Large intestine (tissue), 3 donors: ENCODE results near the gene SORCS2. TPM values are rescaled to one million over a fixed set of nuclear protein-coding genes. Genes with fewer than 3 reads are reported as not detected.

Experiments used
- DNase-seq, 2 donors: peaks; one replicate each; pipeline versions ENCODE4 v3.0.0 to v3.0.0-alpha.2; 2013
- H3K27ac ChIP-seq: one replicate; pipeline ENCODE4 v1.5.1; 2013; ENCODE audit warnings: low read length
- H3K27me3 ChIP-seq: 2 replicates; pipeline ENCODE4 v1.6.1; 2013; ENCODE audit warnings: low read length; ENCODE audit not compliant: control insufficient read depth, insufficient read depth
- H3K36me3 ChIP-seq: 2 replicates; pipeline ENCODE4 v1.6.1; 2013; ENCODE audit warnings: low read length; ENCODE audit not compliant: control insufficient read depth, insufficient read depth
- H3K4me1 ChIP-seq: one replicate; pipeline ENCODE4 v1.6.1; 2013; ENCODE audit warnings: low read length; ENCODE audit not compliant: control insufficient read depth, insufficient read depth
- H3K4me3 ChIP-seq: one replicate; pipeline ENCODE4 v1.5.1; 2013; ENCODE audit warnings: low read length
- H3K9me3 ChIP-seq: one replicate; pipeline ENCODE4 v1.6.1; 2013; ENCODE audit warnings: mild to moderate bottlenecking, low read depth, low read length, moderate library complexity; ENCODE audit not compliant: control insufficient read depth
- WGBS: methylation state at CpG from one replicate; pipeline ENCODE4 v1.1.5; 2013; ENCODE audit warnings: low lambda C conversion rate; ENCODE audit not compliant: insufficient coverage; 5-methylcytosine and 5-hydroxymethylcytosine counted together
- polyA plus RNA-seq: library from polyadenylated mRNA; unstranded; fragments of 120-200 nt; gene quantifications from one replicate; pipeline ENCODE4 v1.2.1, GENCODE V29; 2013

Gene SORCS2
- polyA plus RNA-seq, 1 donor: 3.6 TPM

DNA sequence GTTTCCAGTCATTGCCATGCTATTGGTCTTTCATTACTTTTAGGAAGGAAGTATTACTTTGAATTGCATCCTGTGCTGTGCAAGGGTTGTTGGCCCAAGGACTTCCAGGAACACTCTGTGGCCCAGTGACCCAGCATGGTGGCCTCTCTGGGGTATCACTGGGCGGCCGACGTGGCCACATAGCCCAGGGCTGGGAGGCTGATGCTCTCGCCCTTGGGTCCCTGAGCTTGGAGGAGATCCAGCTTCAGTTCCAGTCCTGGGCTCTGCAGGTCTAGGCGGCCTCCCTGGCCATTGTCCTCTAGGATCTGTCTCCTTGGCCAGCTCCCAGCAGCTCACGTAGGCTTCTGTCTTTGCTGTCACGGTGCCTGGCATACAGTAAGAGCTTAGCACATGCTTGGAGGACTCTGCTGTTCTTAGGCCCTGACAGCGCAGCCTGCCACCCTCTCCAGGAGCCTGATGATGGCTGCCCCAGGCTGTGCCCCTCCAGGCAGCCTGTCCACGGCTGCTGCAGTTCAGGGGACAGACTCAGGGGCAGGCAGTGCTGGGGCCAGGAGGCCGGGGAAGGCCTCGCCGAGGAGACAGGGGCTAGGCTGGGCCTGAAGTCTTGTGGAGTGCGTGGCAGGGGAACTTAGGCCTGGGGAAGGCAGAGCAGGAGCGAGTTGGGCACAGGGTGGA, 42.2 kb downstream of the SORCS2 start:
- H3K4me1 ChIP-seq: no peaks in the 10 kb centered on the region
- no peaks in the 10 kb centered on the region for H3K36me3 ChIP-seq
- H3K27ac ChIP-seq: no peak overlapping the region
- no peak for DNase-seq
- H3K9me3 ChIP-seq: peaks cover 7% of the 10 kb centered on the region
- H3K4me3 ChIP-seq: no peak overlapping the region
- no CpG with 5 or more reads among the region's 14 CpGs for WGBS
- no peaks in the 10 kb centered on the region for H3K27me3 ChIP-seq

GRCh38 chr4:7235030-7235380, 42.7 kb downstream of the SORCS2 start:
- no peak overlapping the region for H3K27ac ChIP-seq
- no CpG with 5 or more reads among the region's 14 CpGs for WGBS
- peaks cover 7% of the 10 kb centered on the region for H3K9me3 ChIP-seq
- no peak overlapping the region for H3K4me3 ChIP-seq
- H3K36me3 ChIP-seq: no peaks in the 10 kb centered on the region
- no peaks in the 10 kb centered on the region for H3K27me3 ChIP-seq
- DNase-seq: no peak
- no peaks in the 10 kb centered on the region for H3K4me1 ChIP-seq

DNA sequence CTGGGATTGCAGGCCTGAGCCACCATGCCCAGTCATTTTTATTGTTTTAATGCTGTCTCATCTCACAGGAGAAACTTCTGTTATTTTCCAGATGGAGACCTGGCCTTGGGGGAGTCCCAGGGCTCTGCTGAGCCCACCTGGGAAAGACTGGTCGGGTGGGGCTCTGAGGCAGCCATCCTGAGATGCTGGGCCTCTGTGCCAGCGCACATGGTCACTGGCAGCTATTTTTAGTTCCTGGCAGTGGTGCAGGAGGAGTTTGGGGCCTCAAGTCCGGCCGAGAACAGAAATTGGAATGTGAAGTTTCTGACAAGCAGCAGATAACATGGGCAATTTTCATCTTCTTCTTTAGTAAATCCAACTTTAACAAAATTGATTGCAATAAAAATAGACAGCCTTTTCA, 44.5 kb downstream of the SORCS2 start:
- Histone ChIP-seq H3K27ac (no peak overlapping the region), H3K36me3 (no peaks in the 10 kb centered on the region), H3K4me1 (no peaks in the 10 kb centered on the region), H3K4me3 (no peak overlapping the region), H3K9me3 (peaks cover 7% of the 10 kb centered on the region), H3K27me3 (no peaks in the 10 kb centered on the region)
- no CpG with 5 or more reads among the region's 4 CpGs for WGBS
- no peak for DNase-seq

DNA sequence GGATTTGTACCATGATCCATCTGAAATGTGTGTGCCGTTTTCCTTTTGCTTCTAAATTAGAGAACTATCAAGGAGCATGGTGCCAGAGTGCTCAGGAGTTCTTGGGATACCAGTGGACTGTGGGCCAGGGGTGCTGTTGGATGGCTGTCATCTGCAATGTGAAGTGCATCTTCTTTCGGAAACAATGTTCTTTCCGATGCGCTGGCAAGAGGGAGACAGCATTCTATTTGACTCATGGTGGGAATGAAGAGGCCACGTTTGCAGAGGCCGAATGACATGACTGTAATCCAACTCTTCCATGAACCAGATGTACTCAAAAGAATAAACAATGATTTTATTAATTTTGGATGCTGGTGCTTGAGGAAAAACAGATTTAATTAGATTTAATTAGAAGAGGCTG, 45.5 kb downstream of the SORCS2 start:
- WGBS: 100% methylated on average over 1 of the region's 6 CpGs
- Histone ChIP-seq H3K27me3 (no peaks in the 10 kb centered on the region), H3K27ac (peak overlapping the region; percentile 17), H3K36me3 (no peaks in the 10 kb centered on the region), H3K4me3 (no peak overlapping the region), H3K9me3 (peaks cover 7% of the 10 kb centered on the region), H3K4me1 (no peaks in the 10 kb centered on the region)
- no peak for DNase-seq

DNA sequence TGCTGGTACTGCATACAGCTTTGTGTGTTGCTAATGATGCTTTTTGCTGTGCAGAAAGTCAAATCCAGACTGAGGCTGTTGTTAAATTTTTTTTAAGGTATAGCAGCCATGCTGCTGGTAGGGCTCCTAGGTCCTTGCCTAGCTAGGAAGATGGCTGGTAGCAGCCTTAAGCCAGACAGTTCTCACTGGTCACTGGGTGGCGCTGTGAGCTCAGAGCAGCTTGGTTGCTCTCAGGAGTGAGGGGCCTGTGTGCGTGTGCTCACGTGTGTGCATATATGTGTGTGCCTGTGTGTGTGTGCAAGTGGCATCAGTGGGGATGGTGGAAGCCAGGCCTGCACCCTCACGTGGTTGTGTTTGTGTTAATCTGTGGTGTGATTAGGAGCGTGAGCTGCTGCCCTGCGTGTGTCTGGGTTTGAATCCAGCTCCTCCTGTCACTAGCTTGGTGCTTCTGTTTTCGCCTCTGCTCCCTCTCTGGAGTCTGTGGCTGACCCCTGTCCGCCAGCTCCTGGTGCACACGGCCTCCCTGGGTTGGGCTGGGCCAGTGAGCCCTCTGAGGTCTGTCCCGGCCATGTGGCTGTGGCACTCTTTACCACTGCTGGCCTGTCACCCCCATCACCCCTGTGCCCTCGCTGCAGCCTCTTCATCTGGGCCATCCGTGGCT, 46.1 kb downstream of the SORCS2 start:
- no peak overlapping the region for H3K4me3 ChIP-seq
- no peaks in the 10 kb centered on the region for H3K4me1 ChIP-seq
- H3K27ac ChIP-seq: peak overlapping the region; percentile 6
- H3K36me3 ChIP-seq: no peaks in the 10 kb centered on the region
- H3K27me3 ChIP-seq: no peaks in the 10 kb centered on the region
- H3K9me3 ChIP-seq: peaks cover 7% of the 10 kb centered on the region
- WGBS: no CpG with 5 or more reads among the region's 12 CpGs
- DNase-seq: no peak

DNA sequence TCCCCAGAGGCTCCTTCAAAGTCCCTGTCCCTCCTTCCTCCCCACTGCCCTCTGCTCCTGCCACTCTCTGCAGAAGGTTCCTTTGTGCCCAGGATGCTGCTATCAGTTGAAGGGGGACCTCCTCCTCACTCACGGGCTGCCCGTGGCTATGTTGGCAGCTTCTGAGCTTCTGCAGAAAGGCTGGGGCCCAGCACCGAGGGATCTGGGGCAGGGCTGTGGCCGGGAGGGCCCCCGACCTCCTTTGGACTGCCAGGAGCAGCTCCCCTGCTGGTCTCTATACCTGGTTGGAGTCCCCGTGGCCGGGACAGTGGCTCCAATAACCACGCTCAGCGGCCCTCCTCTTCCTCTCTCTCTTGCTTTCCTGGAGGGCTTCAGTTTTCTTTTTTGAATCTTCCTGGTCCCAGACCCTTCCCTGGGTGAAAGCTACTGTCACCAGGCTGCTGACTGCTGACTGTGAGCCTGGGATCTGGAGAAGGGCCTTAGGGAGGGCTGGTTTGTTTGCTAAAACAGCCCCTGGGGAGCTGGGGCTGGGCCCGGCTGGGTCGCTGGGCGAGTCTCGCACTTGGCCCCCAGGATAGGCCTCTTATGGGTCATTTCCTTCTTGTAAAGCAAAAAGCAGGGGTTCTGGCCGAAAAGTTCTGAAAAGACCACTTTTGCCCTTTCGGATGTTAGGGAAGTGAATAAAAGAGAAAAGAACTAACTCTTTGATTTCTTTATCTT, 46.9 kb downstream of the SORCS2 start:
- Histone ChIP-seq H3K36me3 (no peaks in the 10 kb centered on the region), H3K4me3 (no peak overlapping the region), H3K4me1 (no peaks in the 10 kb centered on the region), H3K9me3 (peaks cover 7% of the 10 kb centered on the region), H3K27ac (no peak overlapping the region), H3K27me3 (no peaks in the 10 kb centered on the region)
- no CpG with 5 or more reads among the region's 15 CpGs for WGBS
- no peak for DNase-seq

DNA sequence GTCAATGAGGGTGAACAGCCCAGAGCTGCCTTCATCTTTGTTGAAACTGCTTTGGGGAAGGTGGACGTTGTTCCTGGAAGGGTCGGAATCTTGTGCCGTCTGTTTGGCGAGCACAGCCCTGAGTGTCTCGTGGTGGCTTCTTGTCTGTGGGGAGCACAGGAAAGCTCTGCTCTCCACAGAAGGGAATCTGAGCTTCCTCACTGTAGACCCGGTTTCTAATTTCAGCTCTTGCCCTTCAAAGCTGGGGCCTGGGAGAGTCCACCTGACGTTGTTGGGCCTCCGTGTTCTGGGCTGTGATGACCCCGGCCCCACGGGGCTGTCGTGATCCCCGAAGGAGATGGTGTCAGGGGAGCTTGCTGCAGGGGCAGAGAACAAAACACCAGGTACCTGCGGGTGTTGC, 47.5 kb downstream of the SORCS2 start:
- Histone ChIP-seq H3K27me3 (no peaks in the 10 kb centered on the region), H3K36me3 (no peaks in the 10 kb centered on the region), H3K27ac (no peak overlapping the region), H3K4me3 (no peak overlapping the region), H3K4me1 (no peaks in the 10 kb centered on the region), H3K9me3 (peaks cover 7% of the 10 kb centered on the region)
- WGBS: 70% methylated on average over 4 of the region's 13 CpGs
- DNase-seq: no peak

GRCh38 chr4:7240306-7240705, 48.0 kb downstream of the SORCS2 start:
- Histone ChIP-seq H3K27ac (no peak overlapping the region), H3K9me3 (peaks cover 7% of the 10 kb centered on the region), H3K4me3 (no peak overlapping the region), H3K36me3 (no peaks in the 10 kb centered on the region), H3K27me3 (no peaks in the 10 kb centered on the region), H3K4me1 (no peaks in the 10 kb centered on the region)
- no peak for DNase-seq
- no CpG with 5 or more reads among the region's 12 CpGs for WGBS

- H3K9me3 ChIP-seq: peaks cover 7% of the 10 kb centered on the region
- DNase-seq: no peak
- H3K27me3 ChIP-seq: no peaks in the 10 kb centered on the region
- no peaks in the 10 kb centered on the region for H3K36me3 ChIP-seq
- H3K4me1 ChIP-seq: no peaks in the 10 kb centered on the region
- no peak overlapping the region for H3K27ac ChIP-seq
- no CpG with 5 or more reads among the region's 18 CpGs for WGBS
- H3K4me3 ChIP-seq: no peak overlapping the region
Observed at GRCh38 chr4:7241597-7242125, 49.3 kb downstream of the SORCS2 start.

DNA sequence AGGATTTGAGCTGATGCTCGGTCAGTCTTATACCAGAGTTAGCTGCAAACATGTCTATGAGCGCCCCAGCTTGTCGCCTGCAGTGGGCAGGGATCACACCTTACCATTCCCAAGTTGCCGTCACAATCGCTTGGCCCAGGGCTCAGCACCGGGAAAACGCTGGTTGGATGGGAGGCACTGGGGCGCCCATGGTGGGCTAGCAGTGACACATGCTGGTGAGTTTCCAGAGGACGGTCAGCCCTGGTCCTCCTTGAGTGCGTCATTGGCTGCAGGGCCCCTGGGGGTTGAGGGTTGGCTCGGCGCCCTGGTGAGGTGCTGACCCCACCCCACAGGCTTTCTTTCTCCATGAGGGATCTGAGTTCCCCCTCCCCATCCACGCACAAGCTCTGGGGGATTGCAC, 50.4 kb downstream of the SORCS2 start:
- H3K27ac ChIP-seq: no peak overlapping the region
- peaks cover 7% of the 10 kb centered on the region for H3K9me3 ChIP-seq
- no CpG with 5 or more reads among the region's 13 CpGs for WGBS
- H3K4me3 ChIP-seq: no peak overlapping the region
- no peaks in the 10 kb centered on the region for H3K36me3 ChIP-seq
- DNase-seq: no peak
- no peaks in the 10 kb centered on the region for H3K27me3 ChIP-seq
- H3K4me1 ChIP-seq: no peaks in the 10 kb centered on the region
